ENCODE measurements around the gene TBC1D28.
"Not testable (repeated sequence)": the region's sequence is repeated elsewhere in the genome, so short reads cannot be mapped to it uniquely, and the experiment has no call there.

TBC1D28 gene

GRCh38 chr17:18593138-18593537 lies 51.1 kb downstream of the TBC1D28 start:
- DNase-seq: not testable (repeated sequence)

Measured in activated CD4-positive, alpha-beta T cell treated with anti-CD3 and anti-CD28 coated beads, Interleukin-2, amount 50 U/mL, for 48 hours (primary cell).